ENCODE results near the gene OSBPL9.
"Not testable (repeated sequence)": the region's sequence is repeated elsewhere in the genome, so short reads cannot be mapped to it uniquely, and the experiment has no call there.

The OSBPL9 gene

GRCh38 chr1:51610104-51610503, 6.8 kb upstream of the OSBPL9 start:
- not testable (repeated sequence) for FAIRE-seq

DNA sequence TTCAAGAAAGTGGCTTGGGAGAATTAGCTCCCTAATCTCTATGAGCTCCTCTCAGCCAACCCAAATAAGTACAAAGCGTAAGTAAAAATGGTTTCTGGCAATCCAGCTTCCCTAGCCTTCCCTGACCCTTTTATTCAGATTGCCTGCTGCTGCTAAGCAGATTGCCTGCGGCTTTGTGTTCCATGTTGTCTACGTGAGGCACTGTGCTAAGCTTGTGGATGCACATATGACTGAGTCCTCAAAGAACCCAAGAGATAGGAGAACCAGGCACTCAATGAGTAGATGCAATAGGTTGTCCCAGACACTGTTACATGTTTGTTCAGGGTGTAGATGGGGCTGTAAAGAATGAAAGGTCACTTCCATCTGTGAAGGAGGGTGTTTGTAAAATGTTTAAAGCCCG, 6.3 kb upstream of the OSBPL9 start:
- no peak for FAIRE-seq

- no peak for FAIRE-seq
Measured at GRCh38 chr1:51612447-51612961, 4.4 kb upstream of the OSBPL9 start.

DNA sequence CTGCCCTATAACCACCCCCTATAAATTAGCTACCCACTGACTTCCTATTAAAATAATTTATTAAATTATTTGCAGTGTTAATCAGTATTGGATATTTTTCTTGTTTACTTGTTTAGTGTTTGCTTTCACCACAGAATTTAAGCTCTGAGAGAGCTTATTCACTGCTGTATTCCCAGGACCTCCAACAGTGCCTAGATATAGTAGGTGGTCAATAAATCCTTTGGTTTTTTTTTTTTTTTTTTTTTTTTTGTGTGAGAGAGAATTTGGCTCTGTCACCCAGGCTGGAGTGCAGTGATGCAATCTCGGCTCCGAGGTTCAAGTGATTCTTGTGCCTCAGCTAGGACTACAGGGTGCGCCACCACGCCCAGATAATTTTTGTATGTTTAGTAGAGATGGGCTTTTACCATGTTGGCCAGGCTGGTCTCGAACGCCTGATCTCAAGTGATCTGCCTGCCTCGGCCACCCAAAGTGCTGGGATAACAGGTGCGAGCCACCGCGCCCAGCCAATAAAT, 1.1 kb upstream of the OSBPL9 start:
- FAIRE-seq = no peak

DNA sequence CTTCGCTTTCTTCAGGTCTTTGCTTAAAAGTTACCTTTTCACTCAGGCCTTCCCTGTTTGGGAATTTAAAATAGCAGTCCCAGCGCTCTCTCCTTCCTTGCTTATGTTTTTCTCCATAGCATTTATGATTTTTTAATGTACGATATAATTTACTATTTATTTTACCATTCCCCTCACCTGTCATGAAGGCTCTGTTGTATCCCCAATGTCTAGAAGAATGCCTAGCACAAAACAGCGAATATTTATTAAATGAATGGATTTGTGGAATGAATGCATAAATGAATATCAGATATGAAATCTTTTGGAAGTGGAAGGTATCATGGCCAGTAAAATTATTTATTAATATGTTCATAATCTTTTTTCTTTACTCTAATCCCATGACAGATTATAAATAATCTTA, 402 bp upstream of the OSBPL9 start:
- no peak for FAIRE-seq

DNA sequence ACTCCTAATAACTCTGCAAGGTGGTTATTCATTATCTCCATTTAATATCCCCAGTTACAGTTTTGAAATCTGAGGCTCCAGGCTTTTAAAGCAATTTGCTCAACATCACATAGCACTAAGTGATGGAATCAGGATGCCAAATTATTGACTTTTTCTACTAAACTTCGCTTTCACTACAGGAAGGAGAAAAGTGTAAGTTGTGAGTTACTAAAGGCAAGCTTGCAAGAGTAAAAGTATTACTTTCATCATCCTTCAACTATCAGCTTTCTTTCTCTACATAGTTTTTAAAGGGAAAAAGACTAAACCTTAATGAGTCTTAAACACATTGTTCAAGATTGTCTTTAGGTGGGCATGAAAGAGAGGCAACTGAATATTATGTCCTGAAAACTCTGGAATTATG, 1.8 kb downstream of the OSBPL9 start:
- no peak for FAIRE-seq

GRCh38 chr1:51620470-51620869, 3.6 kb downstream of the OSBPL9 start:
- FAIRE-seq = no peak

GRCh38 chr1:51621161-51621560, 4.3 kb downstream of the OSBPL9 start:
- FAIRE-seq = no peak

GRCh38 chr1:51621841-51622454, 5.1 kb downstream of the OSBPL9 start:
- FAIRE-seq = no peak

GRCh38 chr1:51622455-51622913, 5.6 kb downstream of the OSBPL9 start:
- FAIRE-seq = no peak

GRCh38 chr1:51623025-51623424, 6.1 kb downstream of the OSBPL9 start:
- FAIRE-seq = no peak

GRCh38 chr1:51623450-51623849, 6.6 kb downstream of the OSBPL9 start:
- no peak for FAIRE-seq

DNA sequence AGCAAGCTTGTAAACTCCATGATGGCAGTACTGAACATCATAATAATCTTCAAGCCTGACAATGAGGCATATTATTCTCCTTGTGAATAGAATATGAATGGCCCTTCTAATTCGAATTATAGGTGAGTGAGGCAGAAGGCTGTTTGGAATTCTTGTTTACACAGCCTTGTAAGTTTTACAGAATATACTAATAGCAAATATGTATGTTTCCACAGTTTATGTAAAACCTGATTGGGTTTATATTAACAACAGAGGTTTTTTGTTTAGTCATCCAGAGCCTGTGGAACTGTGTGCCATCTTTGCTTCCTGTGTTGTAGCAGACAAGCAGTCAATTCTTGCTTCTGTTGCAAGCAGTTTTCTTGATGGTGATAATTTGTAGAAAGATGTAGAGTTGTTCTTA, 8.0 kb downstream of the OSBPL9 start:
- FAIRE-seq = no peak

GRCh38 chr1:51627672-51628071, 10.8 kb downstream of the OSBPL9 start:
- peak; percentile 68 for FAIRE-seq

- no peak for FAIRE-seq
Measured at GRCh38 chr1:51628715-51629590, 12.1 kb downstream of the OSBPL9 start.

DNA sequence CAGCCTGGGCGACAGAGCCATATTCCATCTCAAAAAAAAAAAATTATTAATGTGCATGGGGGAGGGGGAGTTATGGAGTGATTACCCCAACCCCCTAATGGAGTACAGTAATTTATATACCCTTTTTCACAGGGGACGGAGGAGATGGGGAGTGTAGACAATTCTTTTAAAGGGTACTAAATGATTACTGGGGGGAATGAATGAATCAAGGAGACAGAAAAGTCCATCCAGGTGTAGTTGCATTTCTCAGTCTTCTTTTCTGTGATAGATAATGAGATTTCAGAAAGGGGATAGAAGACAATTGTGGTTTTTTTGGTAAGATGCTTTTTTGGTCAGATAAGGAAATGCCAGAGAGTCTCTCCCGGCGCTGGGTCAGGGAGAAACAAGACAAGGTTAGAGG, 13.0 kb downstream of the OSBPL9 start:
- FAIRE-seq = no peak

DNA sequence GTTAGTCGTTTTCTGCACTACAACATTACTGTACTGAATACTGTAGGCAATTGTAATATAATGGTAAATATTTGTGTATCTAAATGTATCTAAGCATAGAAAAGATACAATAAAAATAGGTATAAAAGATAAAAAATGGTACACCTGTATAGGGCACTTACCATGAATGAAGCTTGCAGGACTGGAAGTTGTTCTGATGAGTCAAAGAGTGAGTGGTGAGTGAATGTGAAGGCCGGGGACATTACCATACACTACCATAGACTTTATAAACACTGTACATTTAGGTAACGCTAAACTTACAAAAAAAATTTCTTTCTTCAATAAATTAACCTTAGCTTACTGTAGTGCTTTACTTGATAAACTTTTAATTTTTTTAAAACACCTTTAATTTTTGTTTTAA, 13.5 kb downstream of the OSBPL9 start:
- no peak for FAIRE-seq

- FAIRE-seq = no peak
Measured at GRCh38 chr1:51630922-51631321, 14.0 kb downstream of the OSBPL9 start.

- FAIRE-seq = no peak
Measured at GRCh38 chr1:51631747-51632146, 14.9 kb downstream of the OSBPL9 start.

GRCh38 chr1:51634618-51635017, 17.7 kb downstream of the OSBPL9 start:
- no peak for FAIRE-seq

DNA sequence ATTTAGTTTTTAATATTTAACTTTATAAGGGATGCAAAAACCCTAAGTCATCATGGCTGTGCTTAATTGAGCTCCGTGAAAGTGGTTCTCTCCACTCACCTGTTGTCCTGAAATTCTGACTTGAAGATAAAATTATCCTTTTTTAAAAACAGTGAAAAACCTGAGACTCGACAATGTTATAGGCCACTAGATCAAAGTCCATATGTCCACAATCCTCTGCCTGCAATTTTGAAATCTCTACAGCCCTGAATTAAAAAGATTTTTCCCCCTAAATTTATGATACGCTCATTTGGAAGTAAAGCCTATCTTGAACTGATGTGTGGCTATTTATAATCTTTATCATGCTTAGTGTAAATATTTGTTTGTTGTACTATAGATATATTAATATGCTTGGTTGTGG, 18.7 kb downstream of the OSBPL9 start:
- FAIRE-seq = no peak

DNA sequence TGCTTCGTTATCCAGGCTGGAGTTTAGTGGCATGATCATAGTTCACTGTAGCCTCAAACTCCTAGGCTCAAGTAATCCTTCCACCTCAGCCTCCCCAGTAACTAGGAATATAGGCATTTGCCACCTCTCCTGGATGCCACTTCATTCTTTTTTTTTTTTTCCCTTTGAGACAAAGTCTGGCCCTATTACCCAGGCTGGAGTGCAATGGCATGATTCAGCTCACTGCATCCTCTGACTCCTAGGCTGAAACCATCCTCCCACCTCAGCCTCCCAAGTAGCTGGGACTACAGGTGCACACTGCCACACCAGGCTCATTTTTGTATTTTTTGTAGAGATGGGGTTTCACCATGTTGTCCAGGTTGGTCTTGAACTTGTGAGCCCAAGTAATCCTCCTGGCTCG, 19.3 kb downstream of the OSBPL9 start:
- no peak for FAIRE-seq

- no peak for FAIRE-seq
Measured at GRCh38 chr1:51636764-51637522, 20.1 kb downstream of the OSBPL9 start.

All from TTC549 (cell line).